ENCODE results near the gene SEC22A.
A peak's percentile ranks its signal among the peaks of the same experiment; 100 is the strongest.

SEC22A gene

DNA sequence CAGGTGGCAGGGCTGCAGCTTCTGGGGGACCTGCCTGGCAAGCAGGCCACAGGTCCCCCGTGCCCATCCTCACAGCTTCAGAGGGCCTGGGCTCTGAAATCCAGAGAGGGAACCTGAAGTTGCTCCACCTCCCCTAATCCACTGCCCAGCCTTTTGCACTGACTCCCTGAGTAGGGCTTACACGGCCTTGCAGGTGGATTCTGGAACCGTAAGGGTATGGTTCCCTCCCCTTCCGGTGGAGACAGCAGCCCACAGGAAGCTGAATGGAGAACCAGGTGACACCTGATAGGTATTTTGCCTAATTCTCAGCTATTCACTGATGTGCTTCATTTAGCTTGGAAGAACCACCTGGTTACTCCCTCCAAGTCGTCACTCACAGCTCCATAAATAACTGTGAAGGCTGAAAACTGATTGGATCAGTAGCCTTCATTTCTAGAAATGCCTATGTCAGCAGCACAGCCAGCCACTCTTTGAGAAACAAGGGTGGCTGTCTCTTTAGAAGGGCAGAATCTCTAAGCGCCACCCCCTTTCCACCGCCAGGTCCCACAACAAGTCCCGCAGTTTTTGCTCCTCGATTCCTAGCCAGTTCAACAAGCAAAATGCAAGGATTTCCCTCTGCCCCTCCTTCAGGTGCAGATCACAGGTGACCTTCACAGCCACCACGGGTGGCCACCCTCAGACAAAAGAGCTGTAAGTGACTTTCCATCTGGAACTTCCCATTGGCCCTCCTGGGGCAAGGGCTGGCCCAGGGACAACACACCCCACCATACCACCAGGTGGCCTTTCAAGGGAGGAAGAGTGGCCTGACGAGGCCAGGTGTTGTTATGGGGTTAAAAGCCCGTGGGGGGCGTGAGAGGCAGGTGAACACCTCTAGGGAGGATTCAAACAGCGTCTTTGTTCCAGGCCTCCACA lies 112.9 kb downstream of the SEC22A start:
- no peaks in the 10 kb centered on the region for H3K79me1 ChIP-seq (ENCODE audit: low read length)
- H3K4me1 ChIP-seq (ENCODE audit: control insufficient read depth, low read depth, low read length), result peaks cover 10% of the 10 kb centered on the region
- H3K56ac ChIP-seq (ENCODE audit: low read length), result peak overlapping the region; percentile 44
- H2BK5ac ChIP-seq (ENCODE audit: low read length), result no peak overlapping the region
- H3K27me3 ChIP-seq (ENCODE audit: insufficient read depth, low read length, poor library complexity), result no peaks in the 10 kb centered on the region
- H3K18ac ChIP-seq (ENCODE audit: low read length), result no peak overlapping the region
- H3K23ac ChIP-seq (ENCODE audit: low read length), result no peak overlapping the region
- no peak overlapping the region for H3K4me3 ChIP-seq (ENCODE audit: low read length)
- H3K36me3 ChIP-seq (ENCODE audit: control insufficient read depth, insufficient read depth, low read length), result no peaks in the 10 kb centered on the region
- H3K9ac ChIP-seq (ENCODE audit: low read length), result peak overlapping the region; percentile 6
- no peaks in the 10 kb centered on the region for H3K79me2 ChIP-seq (ENCODE audit: control insufficient read depth, insufficient read depth, low read length)
- H2AK5ac ChIP-seq (ENCODE audit: low read length), result no peak overlapping the region
- H4K8ac ChIP-seq (ENCODE audit: low read depth, low read length), result no peak overlapping the region
- H4K5ac ChIP-seq (ENCODE audit: low read length), result no peak overlapping the region
- no peak overlapping the region for H3K27ac ChIP-seq (ENCODE audit: low read depth, low read length)
- peak overlapping the region; percentile 33 for H3K4me2 ChIP-seq (ENCODE audit: low read length)
- no peak overlapping the region for H3K4ac ChIP-seq (ENCODE audit: low read depth, low read length)
- H2BK15ac ChIP-seq (replicated peaks; ENCODE audit: low read depth), result no peak overlapping the region
- no CpG with 5 or more reads among the region's 14 CpGs for WGBS (ENCODE audit: extremely low coverage, insufficient coverage, low lambda C conversion rate)
- DNase-seq, result peak; percentile 90
- no peak overlapping the region for H2BK120ac ChIP-seq (ENCODE audit: low read depth, low read length)

DNA sequence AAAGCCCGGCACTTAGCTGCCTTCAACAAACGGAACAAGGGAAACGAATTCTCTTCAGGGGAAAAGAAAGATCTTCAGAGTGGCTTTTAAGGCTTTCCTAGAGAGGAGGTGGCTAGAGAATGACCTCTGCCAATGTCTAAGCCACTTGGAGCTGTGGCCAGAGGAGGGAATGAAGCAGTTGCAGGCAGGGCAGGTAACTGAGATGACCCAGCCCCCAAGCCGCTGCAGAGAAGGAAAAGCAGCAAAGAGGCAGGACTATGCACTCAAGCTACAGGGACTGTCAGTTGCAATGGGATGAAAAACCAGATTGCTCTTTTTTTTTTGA lies 113.5 kb downstream of the SEC22A start:
- no peak overlapping the region for H4K8ac ChIP-seq (ENCODE audit: low read depth, low read length)
- H3K18ac ChIP-seq (ENCODE audit: low read length), result no peak overlapping the region
- H3K27ac ChIP-seq (ENCODE audit: low read depth, low read length), result no peak overlapping the region
- WGBS (ENCODE audit: extremely low coverage, insufficient coverage, low lambda C conversion rate), result no CpG with 5 or more reads among the region's 4 CpGs
- no peak overlapping the region for H3K9ac ChIP-seq (ENCODE audit: low read length)
- no peak overlapping the region for H4K5ac ChIP-seq (ENCODE audit: low read length)
- peak overlapping the region; percentile 68 for H3K56ac ChIP-seq (ENCODE audit: low read length)
- H2AK5ac ChIP-seq (ENCODE audit: low read length), result no peak overlapping the region
- peaks cover 13% of the 10 kb centered on the region for H3K4me1 ChIP-seq (ENCODE audit: control insufficient read depth, low read depth, low read length)
- DNase-seq, result no peak
- H3K4me2 ChIP-seq (ENCODE audit: low read length), result peak overlapping the region; percentile 18
- no peak overlapping the region for H3K23ac ChIP-seq (ENCODE audit: low read length)
- H3K79me2 ChIP-seq (ENCODE audit: control insufficient read depth, insufficient read depth, low read length), result no peaks in the 10 kb centered on the region
- H3K36me3 ChIP-seq (ENCODE audit: control insufficient read depth, insufficient read depth, low read length), result no peaks in the 10 kb centered on the region
- no peak overlapping the region for H3K4me3 ChIP-seq (ENCODE audit: low read length)
- no peak overlapping the region for H3K4ac ChIP-seq (ENCODE audit: low read depth, low read length)
- no peaks in the 10 kb centered on the region for H3K27me3 ChIP-seq (ENCODE audit: insufficient read depth, low read length, poor library complexity)
- H2BK120ac ChIP-seq (ENCODE audit: low read depth, low read length), result no peak overlapping the region
- no peak overlapping the region for H2BK5ac ChIP-seq (ENCODE audit: low read length)
- no peaks in the 10 kb centered on the region for H3K79me1 ChIP-seq (ENCODE audit: low read length)
- H2BK15ac ChIP-seq (replicated peaks; ENCODE audit: low read depth), result no peak overlapping the region

GRCh38 chr3:123317716-123318115 lies 116.0 kb downstream of the SEC22A start:
- H3K9ac ChIP-seq (ENCODE audit: low read length), result no peak overlapping the region
- no CpG with 5 or more reads among the region's 14 CpGs for WGBS (ENCODE audit: extremely low coverage, insufficient coverage, low lambda C conversion rate)
- no peaks in the 10 kb centered on the region for H3K79me1 ChIP-seq (ENCODE audit: low read length)
- H3K56ac ChIP-seq (ENCODE audit: low read length), result no peak overlapping the region
- H2BK5ac ChIP-seq (ENCODE audit: low read length), result no peak overlapping the region
- no peaks in the 10 kb centered on the region for H3K27me3 ChIP-seq (ENCODE audit: insufficient read depth, low read length, poor library complexity)
- H3K23ac ChIP-seq (ENCODE audit: low read length), result no peak overlapping the region
- no peak overlapping the region for H3K4ac ChIP-seq (ENCODE audit: low read depth, low read length)
- no peaks in the 10 kb centered on the region for H3K36me3 ChIP-seq (ENCODE audit: control insufficient read depth, insufficient read depth, low read length)
- H3K18ac ChIP-seq (ENCODE audit: low read length), result no peak overlapping the region
- H3K79me2 ChIP-seq (ENCODE audit: control insufficient read depth, insufficient read depth, low read length), result no peaks in the 10 kb centered on the region
- no peak overlapping the region for H3K4me2 ChIP-seq (ENCODE audit: low read length)
- no peak overlapping the region for H2BK120ac ChIP-seq (ENCODE audit: low read depth, low read length)
- peaks cover 13% of the 10 kb centered on the region for H3K4me1 ChIP-seq (ENCODE audit: control insufficient read depth, low read depth, low read length)
- H3K4me3 ChIP-seq (ENCODE audit: low read length), result no peak overlapping the region
- DNase-seq, result no peak
- no peak overlapping the region for H2BK15ac ChIP-seq (replicated peaks; ENCODE audit: low read depth)
- H4K8ac ChIP-seq (ENCODE audit: low read depth, low read length), result no peak overlapping the region
- no peak overlapping the region for H4K5ac ChIP-seq (ENCODE audit: low read length)
- H2AK5ac ChIP-seq (ENCODE audit: low read length), result no peak overlapping the region
- no peak overlapping the region for H3K27ac ChIP-seq (ENCODE audit: low read depth, low read length)

DNA sequence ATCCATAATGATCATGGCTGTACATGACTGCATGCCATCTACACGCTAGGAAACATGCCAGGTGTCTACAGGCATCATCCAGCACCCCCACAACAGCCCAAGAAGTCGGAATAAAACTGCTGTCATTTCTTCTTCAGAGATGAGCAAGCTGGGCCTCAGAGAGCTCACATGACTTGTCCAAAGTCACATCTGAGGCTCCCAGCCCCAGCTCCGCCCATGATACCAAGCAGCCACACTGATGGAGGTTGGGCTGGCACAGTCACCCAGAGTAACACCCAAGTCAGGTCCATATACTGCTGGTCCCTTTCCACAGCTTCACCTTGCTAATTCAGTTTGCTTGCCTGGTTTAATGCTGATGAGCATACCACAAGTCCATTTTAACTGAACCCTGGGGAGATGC lies 116.6 kb downstream of the SEC22A start:
- Histone ChIP-seq H2BK120ac (ENCODE audit: low read depth, low read length) (no peak overlapping the region), H3K4me3 (ENCODE audit: low read length) (no peak overlapping the region), H3K4ac (ENCODE audit: low read depth, low read length) (no peak overlapping the region), H2AK5ac (ENCODE audit: low read length) (no peak overlapping the region), H3K27ac (ENCODE audit: low read depth, low read length) (no peak overlapping the region), H4K8ac (ENCODE audit: low read depth, low read length) (no peak overlapping the region), H3K79me2 (ENCODE audit: control insufficient read depth, insufficient read depth, low read length) (no peaks in the 10 kb centered on the region), H3K4me2 (ENCODE audit: low read length) (no peak overlapping the region), H3K4me1 (ENCODE audit: control insufficient read depth, low read depth, low read length) (peaks cover 13% of the 10 kb centered on the region), H3K79me1 (ENCODE audit: low read length) (no peaks in the 10 kb centered on the region), H3K18ac (ENCODE audit: low read length) (no peak overlapping the region), H3K36me3 (ENCODE audit: control insufficient read depth, insufficient read depth, low read length) (no peaks in the 10 kb centered on the region), H3K9ac (ENCODE audit: low read length) (no peak overlapping the region), H4K5ac (ENCODE audit: low read length) (no peak overlapping the region), H3K27me3 (ENCODE audit: insufficient read depth, low read length, poor library complexity) (no peaks in the 10 kb centered on the region), H3K56ac (ENCODE audit: low read length) (no peak overlapping the region), H2BK5ac (ENCODE audit: low read length) (no peak overlapping the region), H3K23ac (ENCODE audit: low read length) (no peak overlapping the region), H2BK15ac (replicated peaks; ENCODE audit: low read depth) (no peak overlapping the region)
- WGBS (ENCODE audit: extremely low coverage, insufficient coverage, low lambda C conversion rate), result no CpG with 5 or more reads among the region's 3 CpGs
- no peak for DNase-seq

DNA sequence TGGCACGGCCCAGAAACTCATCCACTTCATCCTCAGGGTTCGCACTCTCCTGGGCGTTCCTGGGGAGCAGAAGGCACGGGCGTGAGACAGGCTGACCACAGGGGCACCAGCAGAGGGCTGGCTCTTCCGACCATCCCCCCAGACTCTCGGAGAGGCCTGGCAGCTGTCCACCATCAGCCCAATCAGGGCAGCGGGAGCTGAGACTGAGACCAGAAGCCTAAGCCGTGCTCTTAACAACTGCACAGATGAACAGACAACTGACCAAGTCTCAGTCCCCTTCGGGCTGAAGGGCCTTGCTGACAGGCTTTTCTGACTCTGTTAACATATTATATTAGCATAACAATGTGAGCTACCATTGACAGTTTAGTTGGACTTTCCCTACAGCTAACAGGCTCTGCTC lies 118.0 kb downstream of the SEC22A start:
- Histone ChIP-seq H4K5ac (ENCODE audit: low read length) (no peak overlapping the region), H3K27me3 (ENCODE audit: insufficient read depth, low read length, poor library complexity) (no peaks in the 10 kb centered on the region), H3K56ac (ENCODE audit: low read length) (peak overlapping the region; percentile 27), H2BK15ac (replicated peaks; ENCODE audit: low read depth) (no peak overlapping the region), H2BK5ac (ENCODE audit: low read length) (no peak overlapping the region), H3K23ac (ENCODE audit: low read length) (no peak overlapping the region), H3K4ac (ENCODE audit: low read depth, low read length) (no peak overlapping the region), H3K4me2 (ENCODE audit: low read length) (no peak overlapping the region), H3K4me1 (ENCODE audit: control insufficient read depth, low read depth, low read length) (peaks cover 6% of the 10 kb centered on the region), H2AK5ac (ENCODE audit: low read length) (no peak overlapping the region), H3K4me3 (ENCODE audit: low read length) (no peak overlapping the region), H3K9ac (ENCODE audit: low read length) (no peak overlapping the region), H3K79me2 (ENCODE audit: control insufficient read depth, insufficient read depth, low read length) (no peaks in the 10 kb centered on the region), H2BK120ac (ENCODE audit: low read depth, low read length) (no peak overlapping the region), H3K36me3 (ENCODE audit: control insufficient read depth, insufficient read depth, low read length) (no peaks in the 10 kb centered on the region), H3K27ac (ENCODE audit: low read depth, low read length) (no peak overlapping the region), H3K18ac (ENCODE audit: low read length) (no peak overlapping the region), H3K79me1 (ENCODE audit: low read length) (no peaks in the 10 kb centered on the region), H4K8ac (ENCODE audit: low read depth, low read length) (no peak overlapping the region)
- peak; percentile 19 for DNase-seq
- no CpG with 5 or more reads among the region's 10 CpGs for WGBS (ENCODE audit: extremely low coverage, insufficient coverage, low lambda C conversion rate)

DNA sequence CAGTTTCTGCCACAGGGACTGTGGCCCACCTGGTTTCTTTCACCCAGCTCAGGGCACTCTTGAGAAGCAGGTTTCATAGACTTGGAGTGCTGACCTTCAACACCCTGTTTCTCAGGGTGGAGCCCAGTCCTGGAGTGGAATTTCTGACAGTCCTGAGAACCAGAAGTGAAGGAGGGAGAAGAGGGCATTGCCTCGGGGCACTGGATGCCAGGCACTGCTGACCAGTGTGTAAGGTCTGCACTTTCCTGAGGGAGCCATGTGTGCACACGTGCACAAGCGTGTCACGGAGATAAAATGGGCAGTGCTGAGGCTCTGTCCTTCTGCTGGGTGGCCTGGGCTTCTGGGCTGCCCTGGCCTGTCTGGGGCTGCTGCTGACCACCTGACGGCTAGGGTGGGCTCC lies 118.5 kb downstream of the SEC22A start:
- no peak overlapping the region for H3K4ac ChIP-seq (ENCODE audit: low read depth, low read length)
- no peak overlapping the region for H3K23ac ChIP-seq (ENCODE audit: low read length)
- no peak overlapping the region for H3K4me3 ChIP-seq (ENCODE audit: low read length)
- no peak overlapping the region for H3K56ac ChIP-seq (ENCODE audit: low read length)
- H4K8ac ChIP-seq (ENCODE audit: low read depth, low read length), result no peak overlapping the region
- H2AK5ac ChIP-seq (ENCODE audit: low read length), result no peak overlapping the region
- no peaks in the 10 kb centered on the region for H3K36me3 ChIP-seq (ENCODE audit: control insufficient read depth, insufficient read depth, low read length)
- no peak overlapping the region for H3K27ac ChIP-seq (ENCODE audit: low read depth, low read length)
- no peak overlapping the region for H2BK15ac ChIP-seq (replicated peaks; ENCODE audit: low read depth)
- WGBS (ENCODE audit: extremely low coverage, insufficient coverage, low lambda C conversion rate), result no CpG with 5 or more reads among the region's 5 CpGs
- H2BK120ac ChIP-seq (ENCODE audit: low read depth, low read length), result no peak overlapping the region
- no peaks in the 10 kb centered on the region for H3K79me1 ChIP-seq (ENCODE audit: low read length)
- H3K27me3 ChIP-seq (ENCODE audit: insufficient read depth, low read length, poor library complexity), result no peaks in the 10 kb centered on the region
- H3K18ac ChIP-seq (ENCODE audit: low read length), result no peak overlapping the region
- no peak overlapping the region for H3K9ac ChIP-seq (ENCODE audit: low read length)
- no peak overlapping the region for H4K5ac ChIP-seq (ENCODE audit: low read length)
- no peaks in the 10 kb centered on the region for H3K79me2 ChIP-seq (ENCODE audit: control insufficient read depth, insufficient read depth, low read length)
- H3K4me2 ChIP-seq (ENCODE audit: low read length), result no peak overlapping the region
- H2BK5ac ChIP-seq (ENCODE audit: low read length), result no peak overlapping the region
- no peak for DNase-seq
- peaks cover 6% of the 10 kb centered on the region for H3K4me1 ChIP-seq (ENCODE audit: control insufficient read depth, low read depth, low read length)

Data from mesendoderm (in vitro differentiated cells).